Measurements from ENCODE around the gene SV2B. TPM values are rescaled to one million over a fixed set of nuclear protein-coding genes. Genes with fewer than 3 reads are reported as not detected.

Gene SV2B
- total and polyA plus RNA-seq, 2 experiments from 2014 or later = 0.06 to 0.76 TPM

GRCh38 chr15:91184441-91184840, 84.4 kb downstream of the SV2B start (continued):
- TF ChIP-seq ZNF114 (CRISPR knock-in tag; IDR thresholded peaks at IDR 0.05) = no peak

GRCh38 chr15:91186904-91187656, 87.0 kb downstream of the SV2B start:
- Histone ChIP-seq H4K20me1 (replicated peaks; ENCODE audit: insufficient read depth) (no peaks in the 10 kb centered on the region), H3K4me2 (no peak overlapping the region), H3F3A (replicated peaks; ENCODE audit: low read depth) (no peaks in the 10 kb centered on the region), H3K4me3 (no peak overlapping the region), H3K27me3 (ENCODE audit: insufficient read depth) (no peaks in the 10 kb centered on the region), H3K27ac (ENCODE audit: low read depth) (no peak overlapping the region), H3K36me3 (ENCODE audit: insufficient read depth) (no peaks in the 10 kb centered on the region), H2AFZ (no peak overlapping the region), H3K4me1 (ENCODE audit: insufficient read depth) (no peaks in the 10 kb centered on the region), H3K79me2 (replicated peaks; ENCODE audit: insufficient read depth) (no peaks in the 10 kb centered on the region), H3K9me2 (ENCODE audit: insufficient read depth) (no peaks in the 10 kb centered on the region)
- Mint-ChIP-seq H3K4me1 (no peaks in the 10 kb centered on the region), H3K36me3 (ENCODE audit: low read depth) (no peaks in the 10 kb centered on the region), H3K9me3 (no peaks in the 10 kb centered on the region), H3K4me3 (no peak overlapping the region), H3K27ac (no peak overlapping the region), H3K27me3 (ENCODE audit: insufficient read depth, low read depth, poor library complexity) (peaks cover 1% of the 10 kb centered on the region)
- TF ChIP-seq REST (IDR thresholded peaks at IDR 0.05; ENCODE audit: unreplicated experiment) (peak; percentile 87), ZNF462 (CRISPR knock-in tag; IDR thresholded peaks at IDR 0.05) (no peak)
- DNase-seq (ENCODE audit: low spot score) (peak; percentile 67), ATAC-seq (peak; percentile 35; the same call in 1 of the 3 replicates)
